GM10847 (cell line): Measurements from ENCODE around the gene MT1M.

ENCODE experiments used
- POLR2A ChIP-seq: IDR thresholded peaks from 2 replicates; pipeline ENCODE4 v1.6.1; 2011; ENCODE audit not compliant: insufficient read length; ENCODE audit errors: extremely low read depth

The MT1M gene

DNA sequence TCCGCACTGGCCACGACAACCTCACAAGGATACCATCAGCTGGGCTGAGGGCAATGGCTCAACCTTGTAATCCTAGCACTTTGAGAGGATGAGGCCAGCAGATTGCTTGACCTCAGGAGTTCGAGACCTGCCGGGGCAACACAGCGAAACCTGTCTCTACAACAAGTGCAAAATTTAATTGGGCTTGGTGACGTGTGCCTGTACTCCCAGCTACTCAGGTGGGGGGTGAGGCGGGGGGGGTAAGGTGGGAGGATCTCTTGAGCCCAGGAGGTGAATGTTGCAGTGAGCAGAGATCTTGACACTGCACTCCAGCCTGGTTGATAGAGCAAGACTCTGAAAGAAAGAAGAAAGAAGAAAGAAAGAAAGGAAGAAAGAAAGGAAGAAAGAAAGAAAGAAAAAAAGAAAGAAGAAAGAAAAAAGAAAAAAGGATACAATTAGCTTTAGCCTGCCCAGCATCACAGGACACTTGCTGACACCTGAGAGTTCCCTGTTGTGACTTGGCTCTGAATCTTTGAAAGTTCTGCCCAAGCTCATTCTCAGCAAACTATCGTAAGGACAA, 12.0 kb upstream of the MT1M start:
- no peak for TF ChIP-seq POLR2A

DNA sequence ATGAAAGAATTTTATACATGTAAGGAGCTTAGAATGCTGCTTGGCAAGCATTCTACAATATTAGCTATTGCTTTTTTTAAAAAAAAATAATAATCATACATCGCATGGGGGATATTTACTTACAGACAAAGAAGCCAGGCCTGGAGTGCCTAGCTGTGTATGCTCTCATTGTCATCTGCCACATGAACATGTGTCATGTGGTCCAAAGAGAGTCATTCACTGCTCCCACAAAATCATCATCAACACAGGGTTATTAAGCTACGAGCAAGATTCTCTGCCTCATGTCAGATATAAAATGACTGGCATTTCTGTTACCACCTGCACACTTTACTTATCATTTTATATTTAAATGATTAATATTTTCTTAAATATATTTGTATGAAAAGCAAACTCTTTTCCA, 8.8 kb upstream of the MT1M start:
- TF ChIP-seq POLR2A: no peak

DNA sequence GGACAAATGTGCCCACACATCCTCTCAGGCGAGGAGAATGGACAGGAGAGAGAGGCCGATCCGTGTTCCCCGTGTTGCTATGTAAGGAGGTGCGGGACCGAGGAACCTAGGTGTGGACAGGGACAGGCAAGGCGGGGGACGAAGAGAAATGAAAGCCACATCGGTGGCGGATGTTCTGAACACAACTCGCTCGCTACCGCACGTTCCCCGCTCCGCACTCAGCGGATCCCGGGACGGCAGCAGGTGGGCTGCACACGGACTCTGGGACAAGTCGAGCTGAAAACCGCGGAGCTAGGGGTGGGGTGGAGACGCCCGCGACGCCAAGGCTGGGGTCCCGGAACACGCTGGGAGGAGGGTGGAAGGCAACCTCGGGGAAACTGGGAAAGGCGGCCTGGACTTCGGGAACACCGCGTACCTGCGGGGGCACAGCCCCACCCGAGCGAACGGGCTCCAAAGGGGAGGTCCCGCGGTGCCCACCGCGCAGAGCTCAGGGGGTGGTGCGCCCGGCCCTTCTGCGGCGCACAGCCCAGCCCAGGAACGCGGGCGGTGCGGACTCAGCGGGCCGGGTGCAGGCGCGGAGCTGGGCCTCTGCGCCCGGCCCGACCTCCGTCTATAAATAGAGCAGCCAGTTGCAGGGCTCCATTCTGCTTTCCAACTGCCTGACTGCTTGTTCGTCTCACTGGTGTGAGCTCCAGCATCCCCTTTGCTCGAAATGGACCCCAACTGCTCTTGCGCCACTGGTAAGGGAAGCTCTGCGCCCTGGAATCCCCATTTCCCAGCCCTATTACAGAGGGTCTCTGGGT, 7.1 kb upstream of the MT1M start, which contains the start of gene MT1E:
TSS of gene MT1E (plus strand) at position 642 of the 803 bp plus-strand sequence. CDS start at position 713, 71 bp downstream.
- TF ChIP-seq POLR2A: no peak

DNA sequence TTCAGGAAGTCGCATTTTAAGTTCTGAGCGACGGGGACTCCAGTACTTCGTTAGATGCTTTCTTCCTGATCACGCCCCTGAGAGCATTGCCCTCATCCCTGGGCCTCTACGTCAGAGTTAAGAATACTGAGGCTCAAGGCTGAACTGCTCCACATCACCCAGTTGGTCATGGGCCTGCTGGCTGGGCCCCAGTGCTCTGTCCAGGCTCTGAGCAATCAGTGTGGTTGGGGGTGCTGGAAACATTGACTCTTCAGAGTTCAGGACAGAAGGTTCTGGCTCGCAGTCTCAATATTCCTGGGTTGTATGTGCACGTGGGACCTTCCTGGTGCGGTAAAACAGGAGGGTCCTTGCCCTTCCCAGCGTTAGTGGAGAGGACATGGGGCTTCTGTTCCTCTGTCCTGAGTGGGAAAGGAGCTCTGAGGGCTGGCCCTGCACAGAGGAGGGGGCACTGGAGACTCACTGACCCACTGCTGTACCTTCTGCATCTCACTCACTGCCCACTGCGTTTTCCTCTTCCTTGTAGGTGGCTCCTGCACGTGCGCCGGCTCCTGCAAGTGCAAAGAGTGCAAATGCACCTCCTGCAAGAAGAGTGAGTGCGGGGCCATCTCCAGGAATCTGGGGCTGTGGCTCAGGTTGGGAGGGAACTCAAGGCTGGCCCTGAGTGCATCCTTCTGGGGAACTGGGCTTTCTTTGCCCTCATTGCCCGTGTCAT, 6.4 kb upstream of the MT1M start:
- TF ChIP-seq POLR2A: no peak

DNA sequence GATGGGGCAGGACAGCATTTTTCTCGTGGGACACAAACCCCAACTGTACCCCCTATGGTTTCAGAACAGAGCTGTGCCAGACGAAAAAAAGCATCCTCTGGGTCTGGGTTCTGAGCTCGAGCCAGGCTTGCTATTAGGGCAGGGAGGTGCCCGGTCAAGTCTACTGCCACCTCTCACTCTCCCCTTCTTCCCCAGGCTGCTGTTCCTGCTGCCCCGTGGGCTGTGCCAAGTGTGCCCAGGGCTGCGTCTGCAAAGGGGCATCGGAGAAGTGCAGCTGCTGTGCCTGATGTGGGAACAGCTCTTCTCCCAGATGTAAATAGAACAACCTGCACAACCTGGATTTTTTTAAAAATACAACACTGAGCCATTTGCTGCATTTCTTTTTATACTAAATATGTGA, 5.8 kb upstream of the MT1M start:
- TF ChIP-seq POLR2A: no peak

DNA sequence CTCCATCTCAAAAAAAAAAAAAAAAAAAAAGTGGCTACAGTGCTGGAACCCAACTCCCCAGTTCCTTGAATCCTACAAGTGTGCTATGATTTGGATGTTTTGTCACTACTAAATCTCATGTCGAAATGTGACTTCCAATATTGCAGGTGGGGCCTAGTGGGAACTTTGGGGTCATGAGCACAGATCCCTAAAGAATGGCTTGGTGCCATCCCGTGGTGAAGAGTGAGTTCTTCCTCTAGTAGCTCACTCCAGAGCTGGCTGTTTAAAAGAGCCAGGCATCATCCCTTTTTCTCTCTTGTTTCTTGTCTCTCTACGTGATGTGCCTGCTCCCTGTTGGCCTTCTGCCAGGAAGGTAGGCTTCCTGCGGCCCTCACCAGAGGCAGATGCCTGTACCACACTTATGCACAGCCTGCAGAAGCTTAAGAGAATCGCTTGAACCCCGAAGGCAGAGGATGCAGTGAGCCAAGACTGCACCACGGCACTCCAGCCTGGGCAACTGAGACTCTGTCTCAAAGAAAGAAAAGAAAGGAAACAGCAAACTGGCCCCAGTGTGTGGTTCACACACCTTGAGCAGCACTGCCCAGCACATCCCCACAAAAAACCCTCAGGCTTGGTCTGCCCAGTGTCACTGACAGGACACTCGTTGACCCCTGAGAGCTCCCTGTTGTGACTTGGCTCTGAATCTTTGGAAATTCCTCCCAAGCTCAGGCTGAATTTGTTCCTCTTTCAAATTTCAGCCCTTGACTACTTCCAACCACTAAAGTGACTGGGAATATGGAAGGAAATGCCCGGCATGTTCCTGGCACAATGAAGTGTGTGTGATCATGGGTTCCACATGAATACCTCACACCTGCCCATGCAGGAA, 3.7 kb upstream of the MT1M start:
- no peak for TF ChIP-seq POLR2A

DNA sequence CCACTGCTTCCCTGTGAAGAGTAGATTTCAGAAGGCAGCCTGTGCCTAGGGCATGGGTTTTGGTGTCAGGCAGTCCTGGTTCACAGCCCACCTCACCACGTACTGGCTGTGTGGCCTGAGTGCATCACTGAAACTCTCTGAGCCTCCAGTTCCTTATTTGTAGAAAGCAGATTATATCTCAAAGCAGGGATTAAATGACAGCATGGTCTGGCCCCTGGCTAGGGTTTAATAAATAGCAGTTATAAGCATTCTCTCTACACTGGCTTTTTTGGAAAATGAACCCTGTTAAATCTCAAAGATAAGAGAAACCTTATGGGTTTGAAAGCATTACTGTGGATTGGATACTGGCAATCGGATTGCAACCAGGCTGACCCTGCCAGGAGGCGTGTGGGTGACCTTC, 2.9 kb upstream of the MT1M start:
- no peak for TF ChIP-seq POLR2A

DNA sequence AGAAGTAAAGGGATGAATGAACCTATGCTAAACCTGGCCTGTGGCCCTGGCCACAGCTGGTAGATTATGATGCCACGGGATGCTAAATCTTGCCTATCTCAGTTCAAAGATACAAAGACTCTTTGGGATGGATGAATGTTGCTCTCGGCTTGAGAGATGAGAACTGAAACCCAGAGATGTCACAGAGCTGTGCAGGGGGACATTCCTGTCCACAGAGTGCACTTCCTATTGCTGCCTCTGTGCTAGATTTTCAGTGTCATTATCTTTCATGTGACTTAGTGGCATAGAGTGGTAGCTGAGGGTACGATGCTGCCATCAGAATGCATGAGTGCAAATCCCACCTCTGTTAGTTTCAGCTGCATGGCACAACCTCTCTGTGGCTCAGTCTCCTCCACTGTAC, 2.3 kb upstream of the MT1M start:
- TF ChIP-seq POLR2A: no peak

DNA sequence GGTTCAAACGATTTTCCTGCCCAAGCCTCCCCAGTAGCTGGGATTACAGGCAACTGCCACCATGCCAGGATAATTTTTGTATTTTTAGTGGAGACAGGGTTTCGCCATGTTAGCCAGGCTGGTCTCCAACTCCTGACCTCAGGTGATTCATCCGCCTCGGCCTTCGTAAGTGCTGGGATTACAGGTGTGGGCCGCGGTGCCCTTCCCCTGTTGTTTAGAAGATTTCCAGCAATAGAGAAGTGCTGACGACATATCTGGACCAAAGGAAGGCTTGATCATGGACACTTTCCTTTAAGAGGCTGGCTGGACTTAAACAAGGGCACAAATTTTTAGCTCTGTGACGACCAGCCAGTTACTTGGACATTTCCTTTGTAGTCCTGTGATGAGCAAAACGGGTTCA, 1.3 kb upstream of the MT1M start:
- no peak for TF ChIP-seq POLR2A

DNA sequence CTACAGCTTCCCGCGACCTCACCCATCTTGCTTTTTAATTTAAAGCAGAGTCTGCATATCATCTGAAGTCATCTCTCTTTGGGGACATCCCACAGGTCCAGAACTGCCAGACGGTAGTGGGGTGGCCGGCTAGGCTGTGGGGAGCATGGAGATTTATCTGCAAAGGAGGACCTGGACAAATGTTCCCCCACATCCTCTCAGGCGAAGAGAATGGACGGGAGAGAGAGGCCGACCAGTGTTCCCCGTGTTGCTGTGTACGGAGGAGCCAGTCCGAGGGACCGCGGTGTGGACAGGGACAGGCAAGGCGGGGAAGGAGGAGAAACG, 665 bp upstream of the MT1M start:
- no peak for TF ChIP-seq POLR2A

DNA sequence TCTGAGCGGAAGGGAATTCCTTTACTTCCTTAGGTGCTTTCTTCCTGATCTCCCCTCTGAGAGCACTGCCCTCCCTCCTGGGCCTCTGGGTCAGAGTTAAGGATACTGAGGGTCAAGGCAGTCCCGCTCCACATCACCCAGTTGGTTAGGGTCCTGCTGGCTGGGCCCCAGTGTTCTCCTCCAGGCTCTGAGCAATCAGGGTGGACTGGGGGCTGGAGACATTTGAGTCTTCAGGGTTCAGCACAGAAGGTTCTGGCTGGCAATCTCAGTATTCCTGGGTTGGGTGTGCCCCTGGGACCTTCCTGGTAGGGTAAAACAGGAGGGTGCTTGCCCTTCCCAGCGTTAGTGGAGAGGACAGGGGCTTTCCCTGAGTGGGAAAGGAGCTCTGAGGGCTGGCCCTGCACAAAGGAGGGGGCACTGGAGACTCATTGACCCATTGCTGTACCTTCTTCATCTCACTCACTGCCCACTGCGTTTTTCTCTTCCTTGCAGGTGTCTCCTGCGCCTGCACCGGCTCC, 448 bp downstream of the MT1M start:
- no peak for TF ChIP-seq POLR2A

DNA sequence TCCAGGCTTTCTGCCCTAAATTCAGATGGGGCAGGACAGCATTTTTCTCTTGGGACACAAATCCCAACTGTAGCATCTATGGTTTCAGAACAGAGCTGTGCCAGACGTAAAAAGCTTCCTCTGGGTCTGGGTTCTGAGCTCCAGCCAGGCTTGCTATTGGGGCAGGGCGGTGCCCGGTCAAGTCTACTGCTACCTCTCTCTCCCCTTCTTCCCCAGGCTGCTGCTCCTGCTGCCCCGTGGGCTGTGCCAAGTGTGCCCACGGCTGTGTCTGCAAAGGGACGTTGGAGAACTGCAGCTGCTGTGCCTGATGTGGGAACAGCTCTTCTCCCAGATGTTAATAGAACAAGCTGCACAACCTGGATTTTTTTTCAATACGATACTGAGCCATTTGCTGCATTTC, 1.1 kb downstream of the MT1M start:
- no peak for TF ChIP-seq POLR2A

DNA sequence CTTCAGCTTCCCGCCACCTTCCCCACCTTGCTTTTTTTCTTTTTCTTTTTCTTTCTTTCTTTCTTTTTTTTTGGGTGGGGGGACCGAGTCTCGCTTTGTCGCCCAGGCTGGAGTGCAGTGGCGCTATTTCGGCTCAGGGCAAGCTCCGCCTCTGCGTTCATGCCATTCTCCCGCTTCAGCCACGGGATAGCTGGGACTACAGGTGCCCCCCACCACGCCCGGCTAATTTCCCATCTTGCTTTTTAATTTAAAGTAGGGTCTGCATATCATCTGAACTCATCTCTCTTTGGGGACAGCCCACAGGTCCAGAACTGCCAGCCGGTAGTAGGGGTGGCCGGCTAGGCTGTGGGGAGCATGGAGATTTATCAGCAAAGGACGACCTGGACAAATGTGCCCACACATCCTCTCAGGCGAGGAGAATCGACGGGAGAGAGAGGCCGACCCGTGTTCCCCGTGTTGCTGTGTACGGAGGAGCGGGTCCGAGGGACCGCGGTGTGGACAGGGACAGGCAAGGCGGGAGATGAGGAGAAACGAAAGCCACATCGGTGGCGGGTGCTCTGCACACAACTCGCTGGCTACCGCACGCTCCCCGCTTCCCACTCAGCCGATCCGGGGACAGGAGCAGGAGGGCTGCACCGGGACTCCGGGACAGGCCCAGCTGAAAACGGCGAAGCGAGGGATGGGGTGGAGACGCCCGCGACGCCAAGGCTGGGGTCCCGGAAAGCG, 2.4 kb downstream of the MT1M start:
- TF ChIP-seq POLR2A: no peak

DNA sequence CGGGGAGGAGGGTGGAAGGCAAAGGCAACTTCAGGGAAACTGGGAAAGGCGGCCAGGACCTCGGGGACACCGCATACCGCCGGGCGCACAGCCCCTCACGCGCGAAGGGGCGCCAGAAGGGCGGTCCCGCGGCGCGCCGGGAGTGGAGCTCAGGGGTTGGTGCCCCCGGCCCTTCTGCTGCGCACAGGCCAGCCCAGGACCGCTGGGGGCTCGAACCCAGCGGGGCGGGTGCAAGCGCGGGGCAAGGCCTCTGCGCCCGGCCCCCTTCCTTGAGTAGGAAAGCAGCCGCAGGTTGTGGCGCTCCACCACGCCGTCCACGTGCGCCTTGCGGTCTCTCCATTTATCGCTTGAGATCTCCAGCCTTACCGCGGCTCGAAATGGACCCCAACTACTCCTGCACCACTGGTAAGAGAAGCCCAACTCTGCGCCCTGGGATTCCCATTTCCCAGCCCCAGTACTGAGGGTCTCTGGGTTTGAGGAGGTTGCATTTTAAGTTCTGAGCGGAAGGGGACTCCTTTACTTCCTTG, 3.0 kb downstream of the MT1M start:
- TF ChIP-seq POLR2A: no peak
